H1 (cell line): ENCODE measurements around the gene KIF26B. TPM values are rescaled to one million over a fixed set of nuclear protein-coding genes. Genes with fewer than 3 reads are reported as not detected.

Experiments
- POLR2A ChIP-seq, 2 experiments: IDR thresholded peaks; 1 replicate in 1 of 2; 2 replicates in 1 of 2; pipeline ENCODE4 v1.6.1; 2011; ENCODE audit warnings: low read depth in 2 of 2, low read length in 2 of 2, mild to moderate bottlenecking in 2 of 2; ENCODE audit errors: control extremely low read depth in 1 of 2
- SIN3A ChIP-seq, 2 experiments: IDR thresholded peaks in 1 of 2; conservative IDR thresholded peaks in 1 of 2; 2 replicates each; pipeline ENCODE4 v1.6.1; 2011 to 2012; ENCODE audit warnings: low read length in 2 of 2, improper control_type of control experiment in 1 of 2, low read depth in 1 of 2, mild to moderate bottlenecking in 1 of 2
- polyA plus RNA-seq, 7 experiments: library from polyadenylated mRNA; depleted of rRNA in 3 of 7; stranded (reverse) in 5 of 7; unstranded in 2 of 7; fragments of >200 nt in 5 of 7; fragments of 200-250 nt in 2 of 7; gene quantifications; 1 replicate in 5 of 7; 2 replicates in 1 of 7; 4 replicates in 1 of 7; pipeline versions ENCODE4 v1.2.1 to v1.2.3, GENCODE V29; 2011 to 2013; ENCODE audit warnings: missing spikeins in 2 of 7, mixed read lengths in 2 of 7
- total RNA-seq: library from RNA; stranded (reverse); fragmentation: NEBNext Ultra II Directional; extraction: Animal tissue kit (Norgen Biotek cat#: 25700); gene quantifications from 2 replicates; pipeline ENCODE4 v1.2.1, GENCODE V29; 2021

KIF26B gene
- total and polyA plus RNA-seq, 2 of the 8 experiments (the other 6 are each of a cell fraction or from before 2014, with no cell fraction given), result 0.06 to 0.28 TPM

- TF ChIP-seq POLR2A (IDR thresholded peaks at IDR 0.05; ENCODE audit: control extremely low read depth in 1 of 2, low read depth in 2 of 2, low read length in 2 of 2) (no peak), SIN3A (conservative IDR thresholded peaks at IDR 0.05 in 1 of 2, IDR thresholded peaks at IDR 0.05 in 1 of 2; ENCODE audit: low read depth in 1 of 2, low read length in 2 of 2) (no peak)
Measured at GRCh38 chr1:245717611-245718010, 562.8 kb downstream of the KIF26B start (continued).
